Central memory CD4-positive, alpha-beta T cell (primary cell): Measurements from ENCODE around the gene RASGRP4.

ENCODE experiments used
- DNase-seq: peaks from one replicate; pipeline ENCODE4 v3.0.0; 2022

The RASGRP4 gene

GRCh38 chr19:38387550-38388348, 38.3 kb downstream of the RASGRP4 start, which contains the start of gene GGN:
Gene GGN, minus strand, starts transcription at chr19:38388034. Its CDS starts 773 bp downstream, at chr19:38387261.
- peak; percentile 72 for DNase-seq

GRCh38 chr19:38386971-38387549, 39.0 kb downstream of the RASGRP4 start:
- no peak for DNase-seq

GRCh38 chr19:38386300-38386970, 39.6 kb downstream of the RASGRP4 start:
- no peak for DNase-seq

GRCh38 chr19:38385804-38386257, 40.2 kb downstream of the RASGRP4 start:
- no peak for DNase-seq

GRCh38 chr19:38385057-38385803, 40.8 kb downstream of the RASGRP4 start:
- no peak for DNase-seq

GRCh38 chr19:38384209-38385027, 41.6 kb downstream of the RASGRP4 start:
- DNase-seq = no peak

- no peak for DNase-seq
These were observed 42.3 kb downstream of the RASGRP4 start for GRCh38 chr19:38383743-38384142.

GRCh38 chr19:38383184-38383583, 42.8 kb downstream of the RASGRP4 start:
- DNase-seq = no peak

GRCh38 chr19:38381138-38381537, 44.9 kb downstream of the RASGRP4 start:
- DNase-seq = no peak

GRCh38 chr19:38378866-38379265, 47.2 kb downstream of the RASGRP4 start:
- no peak for DNase-seq

GRCh38 chr19:38377052-38377451, 49.0 kb downstream of the RASGRP4 start:
- DNase-seq = no peak

- DNase-seq = no peak
These were observed 49.4 kb downstream of the RASGRP4 start for GRCh38 chr19:38376576-38376975.

GRCh38 chr19:38375748-38376147, 50.3 kb downstream of the RASGRP4 start:
- no peak for DNase-seq

GRCh38 chr19:38375098-38375493, 50.9 kb downstream of the RASGRP4 start:
- DNase-seq = no peak

- DNase-seq = peak; percentile 99
These were observed 51.5 kb downstream of the RASGRP4 start, which contains the start of gene PSMD8 for GRCh38 chr19:38374332-38375097. Gene PSMD8, plus strand, starts transcription at chr19:38374571. Its CDS starts 31 bp downstream, at chr19:38374602.

- no peak for DNase-seq
These were observed 52.1 kb downstream of the RASGRP4 start for GRCh38 chr19:38373907-38374331.

- DNase-seq = no peak
These were observed 54.9 kb downstream of the RASGRP4 start for GRCh38 chr19:38371081-38371480.

- no peak for DNase-seq
These were observed 55.7 kb downstream of the RASGRP4 start for GRCh38 chr19:38370299-38370698.

GRCh38 chr19:38369584-38369983, 56.4 kb downstream of the RASGRP4 start:
- DNase-seq = no peak

- DNase-seq = no peak
These were observed 59.0 kb downstream of the RASGRP4 start for GRCh38 chr19:38367041-38367440.
